ENCODE data around the gene CEP295NL. TPM values are rescaled to one million over a fixed set of nuclear protein-coding genes. Genes with fewer than 3 reads are reported as not detected.

CEP295NL gene
- total RNA-seq, 2 donors from 2014 or later, result 0.72 to 0.82 TPM

Other genes starting within 250 kb of the CEP295NL start
- gene CYTH1, start 120.9 kb downstream of the CEP295NL start, total RNA-seq, result 10 to 100 TPM; 54.6 to 68.9 TPM
- 10 to 100 TPM; 27.4 to 32.6 TPM for gene USP36, start 62.4 kb downstream of the CEP295NL start, total RNA-seq
- gene TIMP2, start 22.2 kb upstream of the CEP295NL start, total RNA-seq, result 10 to 100 TPM; 42.8 to 86.1 TPM
- 100 to 1,000 TPM; 635 to 674 TPM for gene LGALS3BP, start 76.7 kb upstream of the CEP295NL start, total RNA-seq
- gene CANT1, start 106.6 kb upstream of the CEP295NL start, total RNA-seq, result 100 to 1,000 TPM; 247 to 390 TPM
- 10 to 100 TPM; 10.4 to 12.1 TPM for gene C1QTNF1, start 121.0 kb upstream of the CEP295NL start, total RNA-seq
- gene ENGASE, start 171.6 kb upstream of the CEP295NL start, total RNA-seq, result 100 to 1,000 TPM in 1 of 2 donors, 10 to 100 TPM in 1; 53.4 to 111 TPM